Stimulated activated CD4-positive, alpha-beta T cell treated with anti-CD3 and anti-CD28 coated beads, TNF-alpha, amount 100 ng/mL, for 1 hour (primary cell): ENCODE data around the gene XYLT1.
"Not testable (repeated sequence)": the region's sequence is repeated elsewhere in the genome, so short reads cannot be mapped to it uniquely, and the experiment has no call there.

Source experiments
- DNase-seq, 3 donors: peaks; one replicate each; pipeline ENCODE4 v3.0.0-alpha.2; 2020; ENCODE audit warnings: low read depth in 3 of 3, low spot score in 1 of 3

Gene XYLT1, protein sequence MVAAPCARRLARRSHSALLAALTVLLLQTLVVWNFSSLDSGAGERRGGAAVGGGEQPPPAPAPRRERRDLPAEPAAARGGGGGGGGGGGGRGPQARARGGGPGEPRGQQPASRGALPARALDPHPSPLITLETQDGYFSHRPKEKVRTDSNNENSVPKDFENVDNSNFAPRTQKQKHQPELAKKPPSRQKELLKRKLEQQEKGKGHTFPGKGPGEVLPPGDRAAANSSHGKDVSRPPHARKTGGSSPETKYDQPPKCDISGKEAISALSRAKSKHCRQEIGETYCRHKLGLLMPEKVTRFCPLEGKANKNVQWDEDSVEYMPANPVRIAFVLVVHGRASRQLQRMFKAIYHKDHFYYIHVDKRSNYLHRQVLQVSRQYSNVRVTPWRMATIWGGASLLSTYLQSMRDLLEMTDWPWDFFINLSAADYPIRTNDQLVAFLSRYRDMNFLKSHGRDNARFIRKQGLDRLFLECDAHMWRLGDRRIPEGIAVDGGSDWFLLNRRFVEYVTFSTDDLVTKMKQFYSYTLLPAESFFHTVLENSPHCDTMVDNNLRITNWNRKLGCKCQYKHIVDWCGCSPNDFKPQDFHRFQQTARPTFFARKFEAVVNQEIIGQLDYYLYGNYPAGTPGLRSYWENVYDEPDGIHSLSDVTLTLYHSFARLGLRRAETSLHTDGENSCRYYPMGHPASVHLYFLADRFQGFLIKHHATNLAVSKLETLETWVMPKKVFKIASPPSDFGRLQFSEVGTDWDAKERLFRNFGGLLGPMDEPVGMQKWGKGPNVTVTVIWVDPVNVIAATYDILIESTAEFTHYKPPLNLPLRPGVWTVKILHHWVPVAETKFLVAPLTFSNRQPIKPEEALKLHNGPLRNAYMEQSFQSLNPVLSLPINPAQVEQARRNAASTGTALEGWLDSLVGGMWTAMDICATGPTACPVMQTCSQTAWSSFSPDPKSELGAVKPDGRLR

DNA sequence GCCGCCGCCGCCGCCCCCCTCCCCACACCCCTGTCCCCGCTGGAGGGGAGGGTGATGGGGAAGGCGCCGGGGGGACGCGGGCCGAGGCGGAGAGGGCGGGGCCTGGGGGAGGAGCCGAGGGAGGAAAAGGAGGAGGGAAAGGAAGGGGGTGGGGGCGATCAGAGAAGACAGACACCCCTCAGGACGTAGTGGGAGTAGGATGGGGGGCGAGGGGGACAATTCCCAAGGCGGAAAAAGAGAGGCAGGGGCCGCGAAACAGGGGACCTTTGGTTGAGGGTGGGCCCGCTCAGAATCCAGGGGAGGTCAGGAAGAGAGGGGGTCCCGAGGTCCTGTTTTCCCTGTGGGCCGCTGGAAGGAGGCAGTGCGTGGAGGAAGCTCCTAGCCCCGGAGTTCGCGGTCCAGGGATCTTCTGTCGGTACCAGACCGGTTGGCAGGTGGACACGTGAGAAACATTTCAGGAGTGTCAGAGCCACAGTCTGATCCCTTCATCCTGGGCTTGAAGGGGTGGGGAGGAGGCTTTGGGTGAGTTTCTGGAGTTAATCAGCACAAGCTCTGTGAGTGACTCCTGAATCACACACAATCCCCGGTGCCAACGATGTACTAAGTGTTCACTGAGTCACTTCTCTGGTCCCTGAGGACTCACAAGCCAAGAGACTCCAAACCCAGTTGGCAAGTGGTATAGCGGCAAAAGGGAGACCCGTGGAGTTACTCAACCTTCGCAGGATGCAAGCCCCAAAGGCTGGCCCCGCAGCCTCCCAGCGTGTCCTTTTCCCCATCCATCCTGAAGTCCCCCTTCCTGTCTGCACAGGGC is at the start of gene XYLT1:
Gene XYLT1, minus strand, starts transcription at position 53 of the 811 bp plus-strand sequence. CDS start 164 bp downstream, outside the sequence.
- DNase-seq: peak in 1 of 3 donors; percentile 52

DNA sequence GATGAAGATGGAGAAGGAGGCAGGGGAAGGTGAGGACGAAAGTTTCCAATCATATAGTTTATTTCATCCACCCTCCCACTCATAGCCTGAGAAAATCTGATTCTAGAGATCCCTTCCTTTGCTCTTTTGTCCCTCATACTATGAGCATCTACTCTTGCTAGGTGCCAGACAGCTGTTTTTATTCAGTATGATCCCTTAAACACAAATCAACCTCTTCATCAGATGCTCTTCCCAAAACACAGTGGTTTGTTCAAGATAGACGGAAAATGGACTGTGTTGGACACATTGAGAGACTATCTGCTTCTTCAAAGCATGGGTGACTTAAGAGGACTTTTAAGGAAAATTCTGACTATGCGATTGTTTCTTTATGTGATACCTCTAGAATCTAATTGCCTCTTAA is 49.4 kb upstream of the XYLT1 start:
- DNase-seq: no peak

DNA sequence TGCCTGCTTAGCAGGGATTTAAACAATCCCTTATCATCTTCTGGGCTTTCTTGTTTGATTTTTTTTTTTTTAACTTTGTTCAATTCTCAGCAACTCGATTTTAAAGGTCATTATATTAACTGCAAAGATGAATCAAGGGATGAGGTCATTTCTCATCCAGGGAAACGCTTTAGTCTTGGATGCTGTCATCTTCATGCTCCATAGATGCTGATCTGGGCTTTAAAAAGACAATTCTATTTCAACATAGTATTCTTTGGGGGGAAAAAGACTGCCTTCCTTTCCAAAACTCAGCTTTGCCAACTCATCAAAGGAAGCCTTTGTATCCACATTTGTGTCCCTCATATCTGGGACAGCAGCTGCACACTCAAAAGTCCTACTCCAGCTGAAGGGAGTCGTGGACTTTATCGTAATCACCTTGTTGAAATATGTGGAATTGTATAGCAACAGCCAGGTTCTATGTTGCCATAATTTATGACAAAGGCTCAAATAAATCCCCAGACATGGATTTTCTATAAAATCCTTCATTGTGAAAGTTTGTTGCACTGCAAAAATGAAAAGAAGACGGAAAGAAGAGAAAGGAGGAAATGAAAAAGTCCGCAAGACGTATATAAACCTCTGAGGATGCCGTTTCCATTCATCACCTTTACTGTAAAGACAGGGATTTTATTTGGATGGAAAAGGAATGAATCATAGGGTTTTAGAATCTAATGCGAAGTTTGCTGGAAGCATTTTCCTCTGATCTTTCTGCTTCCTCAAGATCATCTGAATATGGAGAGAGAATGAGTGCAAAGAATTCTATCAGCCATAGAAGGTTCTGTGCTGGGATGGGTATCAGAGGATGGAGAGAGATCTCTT is 48.6 kb upstream of the XYLT1 start:
- DNase-seq: no peak

DNA sequence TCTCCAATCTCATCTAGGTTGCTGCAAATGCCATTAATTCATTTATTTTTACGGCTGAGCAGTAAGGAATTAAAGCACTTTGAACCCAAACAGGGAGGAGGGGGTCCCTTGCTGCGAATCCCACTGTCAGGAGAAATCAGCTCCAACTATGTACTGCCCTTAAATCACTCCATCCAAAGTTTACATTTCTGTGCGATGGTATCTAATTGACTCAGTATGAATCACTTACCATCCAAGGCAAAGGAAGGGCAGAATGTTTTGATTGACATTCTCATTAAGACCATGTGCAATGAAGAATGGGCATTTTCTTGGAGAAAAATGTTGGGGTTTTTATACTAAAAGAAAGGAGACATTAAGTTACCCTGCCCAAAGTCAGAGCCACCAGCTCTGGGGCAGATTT is 47.7 kb upstream of the XYLT1 start:
- no peak for DNase-seq

DNA sequence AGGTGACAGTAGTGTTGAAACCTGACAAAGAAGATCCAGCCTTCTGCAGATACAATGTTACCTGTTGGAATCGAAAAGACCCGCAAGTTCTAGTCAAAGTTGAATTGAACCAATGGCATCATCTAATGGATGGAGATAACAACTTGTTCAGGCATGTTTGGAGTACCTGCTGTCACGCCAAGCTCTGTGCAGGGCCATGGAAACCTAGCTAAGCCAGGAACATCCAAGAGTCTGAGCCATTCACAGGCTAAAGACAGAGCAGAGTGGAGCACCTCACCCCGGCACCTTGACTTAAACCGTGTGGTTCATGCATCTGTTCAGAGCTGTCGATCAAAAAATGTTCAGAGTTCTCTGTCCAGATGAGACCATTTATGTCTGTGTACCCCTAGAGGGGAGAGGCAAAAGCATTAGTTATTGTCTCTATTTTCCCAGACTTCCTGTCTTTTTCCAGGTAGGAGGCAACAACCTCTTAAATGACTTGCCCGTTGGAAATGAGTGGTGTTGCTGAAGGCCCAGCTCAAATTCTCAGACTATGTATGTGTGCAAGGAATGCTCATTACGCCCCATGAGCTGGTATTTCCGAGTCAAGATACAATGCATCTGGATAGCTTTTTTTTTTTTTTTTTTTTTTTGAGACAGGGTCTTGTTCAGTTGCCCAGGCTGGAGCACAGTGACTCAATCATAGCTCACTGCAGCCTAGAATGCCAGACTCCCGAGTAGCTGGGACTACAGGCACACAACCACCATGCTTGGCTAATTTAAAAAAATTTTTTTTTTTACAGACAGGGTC is 44.9 kb upstream of the XYLT1 start:
- DNase-seq: no peak

DNA sequence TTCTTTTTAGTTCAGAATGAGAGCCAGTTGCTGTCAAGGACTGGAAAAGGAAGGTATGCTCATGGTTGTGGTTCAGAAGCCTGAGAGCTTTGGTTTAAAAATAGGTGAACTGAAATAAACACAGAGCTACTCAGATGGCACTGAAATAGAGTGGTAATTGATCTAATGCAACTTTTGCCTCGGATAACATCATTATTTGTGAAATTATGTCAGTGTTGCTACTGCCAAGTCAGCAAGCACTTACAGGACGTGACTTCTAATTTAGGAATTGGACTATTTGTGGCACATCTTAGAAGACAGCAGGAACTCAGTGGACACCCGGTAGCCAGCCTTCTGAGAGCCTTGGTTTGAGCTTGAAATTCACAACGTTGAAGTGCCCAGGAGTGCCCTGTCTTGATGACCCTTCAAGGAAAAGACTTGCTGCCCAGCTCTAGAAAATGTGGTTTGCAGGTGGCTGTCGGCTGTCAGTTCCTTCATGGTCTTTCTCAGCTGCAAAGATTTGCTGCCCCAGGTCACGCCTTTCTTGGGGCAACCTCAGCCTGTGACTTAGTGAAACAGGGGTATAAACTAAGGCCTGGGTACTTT is 42.0 kb upstream of the XYLT1 start:
- DNase-seq: no peak

DNA sequence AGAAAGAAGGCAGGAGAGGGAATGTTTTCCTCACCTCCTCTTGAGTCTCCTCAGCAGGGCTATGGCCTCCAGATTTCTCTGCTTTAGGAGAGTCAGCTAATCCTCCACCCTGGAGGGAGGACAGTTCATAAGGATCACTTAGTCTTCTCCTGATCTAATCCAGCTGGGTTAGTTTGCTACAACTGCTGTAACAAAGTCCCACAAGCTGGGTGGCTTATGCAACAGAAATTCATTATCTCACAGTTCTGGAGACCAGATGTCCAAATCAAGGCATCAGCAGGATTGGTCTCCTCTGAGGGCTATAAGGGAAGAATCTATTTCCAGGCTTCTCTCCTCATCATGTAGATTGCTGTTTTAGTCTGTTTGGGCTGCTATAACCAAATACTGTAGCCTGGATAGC is 40.6 kb upstream of the XYLT1 start:
- DNase-seq: no peak

DNA sequence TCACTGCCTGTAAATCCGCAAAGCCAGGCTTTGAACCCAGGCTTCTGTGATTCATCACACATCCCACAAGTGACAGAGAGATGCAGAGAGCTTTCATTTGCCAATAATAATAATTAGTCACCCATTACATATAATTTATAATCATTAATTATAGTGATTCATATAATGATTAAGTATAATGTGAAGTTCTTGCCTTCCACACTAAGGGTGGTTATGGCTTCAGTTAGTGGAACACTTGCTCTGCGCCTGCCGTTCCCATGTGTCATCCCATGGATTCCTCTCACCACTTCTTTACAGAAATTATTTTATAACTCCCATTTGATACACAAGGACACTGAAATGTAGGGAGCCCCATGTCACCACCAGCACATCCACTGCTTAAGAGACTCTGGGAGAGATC is 39.8 kb upstream of the XYLT1 start:
- no peak for DNase-seq

DNA sequence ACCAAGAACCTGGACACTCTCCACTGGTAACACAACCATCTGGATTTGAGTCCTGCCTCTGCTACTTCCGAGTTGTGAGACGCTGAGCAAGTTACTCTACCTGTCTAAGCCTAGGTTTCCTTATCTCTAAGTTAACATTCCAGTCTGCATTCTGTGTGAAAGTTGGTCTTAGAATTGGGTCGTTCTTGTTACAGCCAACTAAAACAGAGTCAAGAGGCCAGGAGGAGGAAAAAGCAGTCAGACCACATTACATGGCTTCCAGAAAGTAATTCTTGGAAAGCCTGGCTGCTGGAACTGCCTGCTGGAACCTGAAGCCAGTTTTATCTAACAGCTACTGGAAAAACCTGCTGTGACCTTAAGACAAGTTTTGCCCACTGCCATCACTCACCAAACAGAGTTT is 38.4 kb upstream of the XYLT1 start:
- no peak for DNase-seq

DNA sequence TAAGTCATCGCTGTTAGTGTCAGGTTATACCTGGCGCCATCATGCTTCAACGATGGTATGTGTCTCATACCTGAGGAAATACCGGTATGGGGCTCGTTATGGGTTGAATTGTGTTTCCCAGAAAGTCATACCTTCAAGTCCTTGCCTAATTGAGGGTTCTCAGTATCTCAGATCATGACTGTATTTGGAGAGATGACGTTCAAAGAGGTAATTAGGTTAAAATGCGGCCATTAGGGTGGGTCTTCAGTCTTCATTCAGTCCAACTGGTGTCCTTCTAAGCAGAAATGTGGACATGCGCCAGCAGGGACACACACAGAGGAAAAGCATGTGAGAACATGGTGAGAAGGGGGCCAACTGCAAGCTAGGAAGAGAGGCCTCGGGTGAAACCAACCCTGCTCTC is 37.5 kb upstream of the XYLT1 start:
- DNase-seq: no peak

DNA sequence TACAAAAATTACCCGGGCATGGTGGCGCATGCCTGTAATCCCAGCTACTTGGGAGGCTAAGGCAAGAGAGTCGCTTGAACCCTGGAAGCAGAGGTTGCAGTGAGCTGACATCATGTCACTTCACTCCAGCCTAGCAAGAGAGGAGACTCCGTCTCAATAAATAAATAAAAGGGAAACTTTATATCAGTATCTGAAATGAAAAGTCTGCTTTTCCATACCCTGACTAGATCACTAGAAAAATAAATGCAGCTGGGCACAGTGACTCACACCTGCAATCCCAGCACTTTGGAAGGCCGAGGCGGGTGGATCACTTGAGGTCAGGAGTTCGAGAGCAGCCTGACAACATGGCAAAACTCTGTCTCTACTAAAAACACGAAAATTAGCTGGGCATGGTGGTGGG is 36.8 kb upstream of the XYLT1 start:
- not testable (repeated sequence) for DNase-seq

DNA sequence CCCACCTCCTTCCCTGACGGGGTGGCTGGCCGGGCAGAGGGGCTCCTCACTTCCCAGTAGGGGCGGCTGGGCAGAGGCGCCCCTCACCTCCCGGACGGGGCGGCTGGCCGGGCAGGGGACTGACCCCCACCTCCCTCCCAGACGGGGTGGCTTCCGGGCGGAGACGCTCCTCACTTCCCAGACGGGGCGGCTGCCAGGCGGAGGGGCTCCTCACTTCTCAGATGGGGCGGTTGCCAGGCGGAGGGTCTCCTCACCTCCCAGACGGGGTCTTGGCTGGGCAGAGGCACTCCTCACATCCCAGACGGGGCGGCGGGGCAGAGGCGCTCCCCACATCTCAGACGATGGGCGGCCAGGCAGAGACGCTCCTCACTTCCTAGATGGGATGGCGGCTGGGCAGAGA is 35.1 kb upstream of the XYLT1 start:
- not testable (repeated sequence) for DNase-seq

DNA sequence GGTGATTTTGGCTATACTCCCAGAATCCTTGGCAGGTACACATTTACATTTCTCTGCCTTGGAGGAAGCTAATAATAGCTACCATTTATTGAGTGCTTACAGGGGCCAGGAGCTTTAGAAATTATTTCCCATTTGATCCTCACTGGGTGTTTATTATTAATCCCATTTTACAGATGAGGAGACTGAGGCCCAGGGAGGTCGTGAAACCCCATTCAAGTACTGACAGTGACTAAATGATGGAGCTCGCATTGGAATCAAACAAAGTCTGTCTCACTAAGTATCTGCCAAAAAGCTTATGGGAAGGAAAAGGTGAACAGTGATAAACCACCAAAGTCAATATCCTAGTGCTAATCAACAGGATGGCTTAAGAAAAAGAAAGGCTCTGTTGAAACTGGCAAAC is 33.3 kb upstream of the XYLT1 start:
- DNase-seq: no peak

DNA sequence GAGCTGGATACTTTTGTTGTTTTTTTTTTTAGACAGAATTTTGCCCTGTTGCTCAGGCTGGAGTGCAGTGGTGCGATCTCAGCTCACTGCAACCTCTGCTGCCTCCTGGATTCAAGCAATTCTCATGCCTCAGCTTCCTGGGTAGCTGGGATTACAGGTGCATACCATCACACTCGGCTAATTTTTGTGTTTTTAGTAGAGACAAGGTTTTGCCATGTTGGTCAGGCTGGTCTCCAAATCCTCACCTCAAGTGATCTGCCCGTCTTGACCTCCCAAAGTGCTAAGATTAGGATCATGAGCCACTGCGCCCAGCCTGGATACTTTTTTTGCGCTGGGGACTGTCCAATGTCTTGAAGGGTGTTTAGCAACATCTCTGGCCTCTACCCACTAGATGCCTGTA is 32.6 kb upstream of the XYLT1 start:
- DNase-seq: no peak

DNA sequence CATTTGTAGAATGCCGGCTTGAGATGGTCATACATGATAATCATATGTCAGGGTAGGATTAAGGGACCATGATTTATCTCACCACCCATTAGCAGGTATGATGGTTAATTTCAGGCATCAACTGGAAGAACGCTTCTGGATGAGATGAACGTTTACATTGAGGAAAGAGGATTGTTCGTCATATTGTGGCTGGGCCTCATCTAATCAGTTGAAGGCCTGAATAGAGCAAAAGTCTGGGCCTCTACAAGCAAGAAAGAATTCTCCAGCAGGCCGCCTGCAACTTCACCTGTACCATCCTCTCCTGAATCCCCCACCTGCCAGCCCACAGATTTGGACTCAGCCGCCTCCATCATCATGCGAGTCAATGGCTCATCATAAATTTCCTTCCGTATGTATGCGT is 30.6 kb upstream of the XYLT1 start:
- DNase-seq: no peak

DNA sequence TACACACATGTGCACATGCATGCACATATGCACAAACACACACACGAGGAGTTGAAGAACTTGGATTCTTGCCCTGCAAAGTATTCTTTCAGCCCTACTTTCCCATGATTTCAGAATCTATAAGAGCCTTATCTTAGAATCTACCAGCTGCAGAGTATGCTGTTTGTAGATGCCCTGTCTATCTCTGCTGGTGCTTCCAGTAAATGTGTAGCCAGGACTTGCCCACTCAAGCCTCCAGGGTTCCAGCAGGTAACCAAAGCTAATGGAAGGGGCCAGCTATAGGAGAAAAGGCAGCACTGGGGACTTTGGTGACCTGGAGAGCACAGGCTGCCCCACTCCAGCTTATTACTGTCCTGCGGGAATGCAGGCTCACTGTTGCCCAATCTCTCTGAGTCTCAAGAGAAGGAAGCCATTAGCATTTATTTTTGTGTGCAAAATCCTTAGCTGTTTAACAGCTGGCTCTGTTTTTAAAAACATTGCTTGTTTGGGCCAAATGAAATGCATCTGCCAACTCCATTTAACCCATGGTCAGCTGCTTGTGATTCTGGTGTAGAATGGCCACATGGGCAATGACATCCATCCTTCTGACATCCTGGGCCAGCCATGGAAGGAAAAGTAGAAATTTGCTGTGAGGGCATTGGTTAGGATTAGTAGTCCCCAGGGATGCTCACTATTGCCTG is 28.6 kb upstream of the XYLT1 start:
- DNase-seq: no peak

DNA sequence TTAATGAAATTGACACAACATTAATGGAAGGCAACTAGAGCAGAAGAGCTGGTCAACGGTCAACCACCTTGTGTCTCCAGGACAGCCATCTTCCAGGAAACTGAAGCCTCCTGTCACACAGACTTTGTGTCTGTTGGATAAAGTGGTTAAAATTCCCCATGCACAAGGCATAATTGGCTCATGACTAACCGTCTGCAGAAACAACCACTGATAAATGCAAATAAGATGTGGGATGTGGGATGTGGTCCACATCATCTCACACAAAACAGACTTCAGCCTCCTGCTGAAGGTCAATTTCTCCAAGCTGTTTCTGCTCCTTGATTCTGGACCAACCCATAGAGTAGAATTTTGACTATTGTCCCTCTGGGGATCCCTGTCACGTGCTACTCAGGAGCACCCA is 26.9 kb upstream of the XYLT1 start:
- DNase-seq: no peak

DNA sequence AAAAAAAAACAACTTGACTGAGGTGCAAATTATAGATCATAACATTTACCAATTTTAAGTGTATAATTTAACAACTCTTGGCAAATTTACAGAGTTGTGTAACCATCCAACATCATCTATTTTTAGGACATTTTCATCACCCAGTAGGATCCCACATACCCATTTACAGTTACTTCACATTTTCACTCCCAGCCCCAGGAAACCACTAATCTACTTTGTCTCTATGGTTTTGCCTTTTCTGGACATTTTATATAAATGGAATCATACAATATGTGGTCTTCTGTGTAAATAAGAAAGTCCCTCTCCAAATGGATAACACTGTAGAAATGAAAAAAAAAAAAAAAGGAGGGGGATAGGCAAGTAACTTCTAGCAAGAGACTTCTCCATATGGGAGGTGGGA is 26.1 kb upstream of the XYLT1 start:
- no peak for DNase-seq

DNA sequence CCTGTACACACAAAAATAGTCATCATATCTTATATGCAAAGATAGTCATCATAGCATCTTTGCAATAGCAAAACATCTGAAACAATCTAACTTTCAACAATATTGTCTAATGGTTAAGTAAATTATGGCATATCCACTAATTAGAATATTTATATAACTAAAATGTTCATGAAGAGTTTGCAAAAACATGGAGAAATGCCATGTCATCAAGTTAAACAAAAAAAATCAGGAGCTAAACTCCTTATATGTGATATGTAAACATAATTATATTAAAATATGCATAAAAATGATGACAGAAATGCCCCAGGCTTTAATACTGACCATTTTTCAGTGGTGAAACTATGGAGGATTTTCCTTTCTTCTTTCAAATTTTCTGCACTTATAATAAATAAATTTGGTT is 22.3 kb upstream of the XYLT1 start:
- DNase-seq: no peak
